ENCODE measurements around the gene C19orf44.
"Not testable (repeated sequence)": the region's sequence is repeated elsewhere in the genome, so short reads cannot be mapped to it uniquely, and the experiment has no call there.

C19orf44 gene

DNA sequence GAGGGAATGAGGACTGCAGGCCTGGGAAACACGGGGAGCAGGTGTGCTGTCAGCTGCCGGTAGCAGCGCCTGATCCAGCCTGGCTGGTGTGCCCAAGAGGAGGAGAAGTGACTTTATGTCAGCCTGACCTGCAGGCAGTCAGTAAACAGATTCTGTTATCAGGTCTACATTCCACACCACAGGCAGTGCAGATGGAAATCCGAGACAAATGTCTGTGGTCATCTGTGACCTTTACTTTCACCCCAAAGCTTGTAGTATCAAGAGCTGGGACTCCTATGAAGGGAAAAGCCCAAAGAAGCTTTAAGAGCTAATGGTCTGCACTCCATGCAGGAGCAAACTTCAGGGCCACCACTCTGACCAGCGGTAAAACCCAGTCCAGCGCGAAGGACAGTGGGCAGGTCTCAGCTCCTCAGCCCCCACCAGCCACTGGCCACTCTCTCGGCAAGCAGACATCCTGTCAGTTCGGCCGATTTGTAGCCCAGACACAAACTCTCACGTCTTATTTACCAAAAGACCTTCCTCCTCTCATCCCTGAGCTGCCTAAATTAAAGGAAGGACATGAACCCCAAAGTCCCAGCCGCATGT is 32.1 kb upstream of the C19orf44 start:
- Histone ChIP-seq H3K27me3 (replicated peaks; ENCODE audit: control insufficient read depth, insufficient read depth, low read length) (no peaks in the 10 kb centered on the region), H3K4me3 (replicated peaks; ENCODE audit: low read depth, low read length) (no peak overlapping the region), H3K36me3 (ENCODE audit: control insufficient read depth, insufficient read depth, low read length) (no peaks in the 10 kb centered on the region; the same call in 1 of the 2 replicates)
- DNase-seq (ENCODE audit: extremely low read depth, insufficient read length), result no peak
- TF ChIP-seq, protein P1, sequence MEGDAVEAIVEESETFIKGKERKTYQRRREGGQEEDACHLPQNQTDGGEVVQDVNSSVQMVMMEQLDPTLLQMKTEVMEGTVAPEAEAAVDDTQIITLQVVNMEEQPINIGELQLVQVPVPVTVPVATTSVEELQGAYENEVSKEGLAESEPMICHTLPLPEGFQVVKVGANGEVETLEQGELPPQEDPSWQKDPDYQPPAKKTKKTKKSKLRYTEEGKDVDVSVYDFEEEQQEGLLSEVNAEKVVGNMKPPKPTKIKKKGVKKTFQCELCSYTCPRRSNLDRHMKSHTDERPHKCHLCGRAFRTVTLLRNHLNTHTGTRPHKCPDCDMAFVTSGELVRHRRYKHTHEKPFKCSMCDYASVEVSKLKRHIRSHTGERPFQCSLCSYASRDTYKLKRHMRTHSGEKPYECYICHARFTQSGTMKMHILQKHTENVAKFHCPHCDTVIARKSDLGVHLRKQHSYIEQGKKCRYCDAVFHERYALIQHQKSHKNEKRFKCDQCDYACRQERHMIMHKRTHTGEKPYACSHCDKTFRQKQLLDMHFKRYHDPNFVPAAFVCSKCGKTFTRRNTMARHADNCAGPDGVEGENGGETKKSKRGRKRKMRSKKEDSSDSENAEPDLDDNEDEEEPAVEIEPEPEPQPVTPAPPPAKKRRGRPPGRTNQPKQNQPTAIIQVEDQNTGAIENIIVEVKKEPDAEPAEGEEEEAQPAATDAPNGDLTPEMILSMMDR (IDR thresholded peaks at IDR 0.05; ENCODE audit: insufficient read depth, low read length, poor library complexity, severe bottlenecking), result no peak

GRCh38 chr19:16465239-16465638 is 31.0 kb upstream of the C19orf44 start:
- H3K4me3 ChIP-seq (replicated peaks; ENCODE audit: low read depth, low read length), result no peak overlapping the region
- TF ChIP-seq, protein P1 (IDR thresholded peaks at IDR 0.05; ENCODE audit: insufficient read depth, low read length, poor library complexity, severe bottlenecking), result no peak
- peaks cover 1% of the 10 kb centered on the region for H3K36me3 ChIP-seq (ENCODE audit: control insufficient read depth, insufficient read depth, low read length)
- H3K27me3 ChIP-seq (replicated peaks; ENCODE audit: control insufficient read depth, insufficient read depth, low read length), result no peaks in the 10 kb centered on the region
- no peak for DNase-seq (ENCODE audit: extremely low read depth, insufficient read length)

DNA sequence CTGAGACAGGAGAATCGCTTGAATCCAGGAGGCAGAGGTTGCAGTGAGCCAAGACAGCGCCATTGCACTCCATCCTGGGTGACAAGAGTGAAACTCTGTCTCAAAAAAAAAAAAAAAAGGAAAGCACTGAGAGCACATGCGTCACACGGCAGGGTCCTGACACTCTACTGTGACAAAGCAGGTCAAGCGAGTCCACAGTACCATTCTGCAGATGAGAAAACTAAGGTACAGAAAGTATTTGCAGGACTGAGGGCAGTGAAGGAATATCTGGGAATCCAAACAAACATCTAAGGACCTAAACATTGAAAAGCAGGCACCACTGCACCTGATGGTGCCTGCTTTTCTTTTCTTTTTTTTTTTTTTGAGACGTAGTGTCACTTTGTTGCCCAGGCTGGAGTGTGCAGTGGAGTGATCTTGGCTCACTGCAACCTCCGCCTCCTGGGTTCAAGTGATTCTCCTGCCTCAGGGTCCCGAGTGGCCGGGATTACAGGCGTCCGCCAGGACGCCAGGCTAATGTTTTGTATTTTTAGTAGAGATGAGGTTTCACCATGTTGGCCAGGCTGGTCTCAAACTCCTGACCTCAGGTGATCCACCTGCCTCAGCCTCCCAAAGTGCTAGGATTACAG is 29.3 kb upstream of the C19orf44 start:
- not testable (repeated sequence) for DNase-seq (ENCODE audit: extremely low read depth, insufficient read length); H3K36me3 ChIP-seq (ENCODE audit: control insufficient read depth, insufficient read depth, low read length); H3K27me3 ChIP-seq (replicated peaks; ENCODE audit: control insufficient read depth, insufficient read depth, low read length); H3K4me3 ChIP-seq (replicated peaks; ENCODE audit: low read depth, low read length)

DNA sequence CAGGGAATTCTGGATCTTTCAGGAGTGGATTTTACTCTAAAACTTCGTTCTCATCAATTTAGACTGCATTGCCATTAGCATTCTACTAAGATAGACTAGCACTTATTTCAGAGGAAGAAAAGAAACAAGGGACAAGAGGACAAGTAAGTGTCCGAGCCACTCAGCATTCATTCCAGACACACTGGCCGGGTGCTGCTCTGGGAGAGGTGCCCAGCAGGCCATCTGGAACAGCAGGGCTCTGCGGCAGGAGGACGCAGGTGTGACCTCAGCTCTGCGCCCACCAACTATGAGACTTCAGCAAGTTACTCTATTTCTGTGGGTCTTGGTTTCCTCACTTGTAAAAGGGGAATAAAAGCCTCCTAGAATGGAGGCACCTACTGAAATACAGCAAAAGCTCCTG is 28.6 kb upstream of the C19orf44 start:
- Histone ChIP-seq H3K4me3 (replicated peaks; ENCODE audit: low read depth, low read length) (no peak overlapping the region), H3K27me3 (replicated peaks; ENCODE audit: control insufficient read depth, insufficient read depth, low read length) (no peaks in the 10 kb centered on the region), H3K36me3 (ENCODE audit: control insufficient read depth, insufficient read depth, low read length) (peaks cover 1% of the 10 kb centered on the region)
- DNase-seq (ENCODE audit: extremely low read depth, insufficient read length), result no peak
- TF ChIP-seq, protein P1 (IDR thresholded peaks at IDR 0.05; ENCODE audit: insufficient read depth, low read length, poor library complexity, severe bottlenecking), result no peak

DNA sequence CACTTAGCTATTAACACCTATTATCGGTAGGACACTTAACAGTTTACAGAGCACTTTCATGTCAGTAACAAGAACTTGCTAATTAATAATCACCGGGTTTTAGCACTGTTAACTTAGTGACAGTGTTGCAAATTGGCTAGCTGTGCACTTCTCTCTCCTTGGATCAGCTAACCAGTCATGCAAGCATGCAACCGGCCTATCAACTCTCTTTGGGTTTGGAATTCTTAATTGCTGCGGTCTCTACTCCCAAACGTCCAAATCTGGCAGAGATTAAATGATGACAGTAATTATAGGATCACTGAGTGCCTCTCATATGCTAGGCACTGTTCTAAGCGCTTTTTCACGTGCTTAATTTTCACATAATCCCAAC is 25.7 kb upstream of the C19orf44 start:
- peak overlapping the region; percentile 87 for H3K4me3 ChIP-seq (replicated peaks; ENCODE audit: low read depth, low read length)
- DNase-seq (ENCODE audit: extremely low read depth, insufficient read length), result no peak
- TF ChIP-seq, protein P1 (IDR thresholded peaks at IDR 0.05; ENCODE audit: insufficient read depth, low read length, poor library complexity, severe bottlenecking), result no peak
- H3K36me3 ChIP-seq (ENCODE audit: control insufficient read depth, insufficient read depth, low read length), result peaks cover 1% of the 10 kb centered on the region; the same call in 1 of the 2 replicates
- no peaks in the 10 kb centered on the region for H3K27me3 ChIP-seq (replicated peaks; ENCODE audit: control insufficient read depth, insufficient read depth, low read length)

GRCh38 chr19:16470911-16471811 is 25.0 kb upstream of the C19orf44 start:
- peak overlapping the region; percentile 87 for H3K4me3 ChIP-seq (replicated peaks; ENCODE audit: low read depth, low read length)
- peaks cover 1% of the 10 kb centered on the region; the same call in 1 of the 2 replicates for H3K36me3 ChIP-seq (ENCODE audit: control insufficient read depth, insufficient read depth, low read length)
- peak; percentile 39 for DNase-seq (ENCODE audit: extremely low read depth, insufficient read length)
- H3K27me3 ChIP-seq (replicated peaks; ENCODE audit: control insufficient read depth, insufficient read depth, low read length), result no peaks in the 10 kb centered on the region
- TF ChIP-seq, protein P1 (IDR thresholded peaks at IDR 0.05; ENCODE audit: insufficient read depth, low read length, poor library complexity, severe bottlenecking), result no peak

DNA sequence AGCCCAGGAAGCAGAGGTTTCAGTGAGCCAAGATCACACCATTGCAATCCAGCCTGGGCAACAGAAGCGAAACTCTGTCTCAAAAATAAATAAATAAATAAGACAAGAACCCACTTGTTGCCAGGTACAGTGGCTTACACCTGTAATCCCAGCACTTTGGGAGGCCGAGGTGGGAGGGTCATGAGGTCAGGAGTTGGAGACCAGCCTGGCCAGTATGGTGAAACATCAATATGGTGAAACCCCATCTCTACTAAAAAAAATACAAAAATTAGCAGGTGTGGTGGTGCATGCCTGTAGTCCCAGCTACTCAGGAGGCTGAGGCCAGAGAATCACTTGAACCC is 23.7 kb upstream of the C19orf44 start:
- not testable (repeated sequence) for DNase-seq (ENCODE audit: extremely low read depth, insufficient read length)
- peak overlapping the region; percentile 80 for H3K4me3 ChIP-seq (replicated peaks; ENCODE audit: low read depth, low read length)

More for the DNA sequence above, 23.7 kb upstream of the C19orf44 start:
- not testable (repeated sequence) for H3K27me3 ChIP-seq (replicated peaks; ENCODE audit: control insufficient read depth, insufficient read depth, low read length); H3K36me3 ChIP-seq (ENCODE audit: control insufficient read depth, insufficient read depth, low read length)

Measured in GM06990 (cell line).